ENCODE data around the gene SIX1. TPM values are rescaled to one million over a fixed set of nuclear protein-coding genes. Genes with fewer than 3 reads are reported as not detected.

Gene SIX1
- total and polyA plus RNA-seq, 2 of the 13 experiments (the other 11 are each of a cell fraction or from before 2014, with no cell fraction given): 1.7 to 6.5 TPM

DNA sequence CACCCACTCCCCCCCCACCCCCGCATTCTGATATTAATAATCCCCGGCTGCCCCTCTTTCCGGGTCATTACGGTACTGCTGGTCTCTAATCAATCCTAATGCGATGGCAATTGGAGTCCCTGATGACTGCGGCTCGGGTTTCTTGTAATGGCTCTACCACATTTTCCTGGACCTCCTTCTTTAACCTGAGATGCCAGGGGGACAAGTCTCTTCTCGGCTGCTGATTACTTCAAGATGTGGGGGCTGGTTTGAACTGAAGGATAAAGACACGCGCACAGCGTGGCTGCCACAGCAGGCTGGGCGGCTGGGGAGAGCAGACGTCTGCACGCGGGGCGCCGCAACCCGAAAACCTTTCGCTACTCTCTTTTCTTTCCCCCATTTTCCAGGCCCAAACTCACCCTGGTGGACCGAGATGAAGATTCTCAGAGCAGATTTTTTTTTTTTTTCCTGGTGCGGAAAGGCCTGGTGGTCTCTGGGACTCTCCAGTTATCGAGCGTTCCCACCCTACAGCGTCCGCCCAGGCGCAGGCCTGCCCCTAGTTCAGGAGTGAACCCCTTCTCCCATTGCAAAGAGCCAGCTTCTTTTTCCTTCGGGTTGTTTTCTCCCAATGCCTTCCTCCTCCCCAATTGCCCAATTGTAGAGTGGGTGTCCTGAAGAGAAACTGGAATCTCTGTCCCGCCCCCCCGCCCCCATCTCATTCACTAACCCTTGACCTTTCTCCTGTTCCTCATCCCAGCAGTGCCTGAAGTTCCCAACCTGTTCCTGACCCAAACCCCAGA, 6.0 kb upstream of the SIX1 start (continued):
- no peak for TF ChIP-seq EP300 (IDR thresholded peaks at IDR 0.05; ENCODE audit: low read depth in 2 of 2, low read length in 2 of 2)
- TF ChIP-seq EP300 (CRISPR knock-in tag; IDR thresholded peaks at IDR 0.05; ENCODE audit: borderline replicate concordance): no peak
- no peak for TF ChIP-seq CBX1 (IDR thresholded peaks at IDR 0.05; ENCODE audit: low read depth)
- no peak for TF ChIP-seq ZNF350 (CRISPR knock-in tag; IDR thresholded peaks at IDR 0.05; ENCODE audit: borderline replicate concordance, low read depth)
- TF ChIP-seq ELF3 (CRISPR knock-in tag; IDR thresholded peaks at IDR 0.05): no peak
- no peak for TF ChIP-seq SRF (IDR thresholded peaks at IDR 0.05; ENCODE audit: low read depth, low read length)
- TF ChIP-seq ZNF329 (CRISPR knock-in tag; IDR thresholded peaks at IDR 0.05; ENCODE audit: low read depth): no peak

DNA sequence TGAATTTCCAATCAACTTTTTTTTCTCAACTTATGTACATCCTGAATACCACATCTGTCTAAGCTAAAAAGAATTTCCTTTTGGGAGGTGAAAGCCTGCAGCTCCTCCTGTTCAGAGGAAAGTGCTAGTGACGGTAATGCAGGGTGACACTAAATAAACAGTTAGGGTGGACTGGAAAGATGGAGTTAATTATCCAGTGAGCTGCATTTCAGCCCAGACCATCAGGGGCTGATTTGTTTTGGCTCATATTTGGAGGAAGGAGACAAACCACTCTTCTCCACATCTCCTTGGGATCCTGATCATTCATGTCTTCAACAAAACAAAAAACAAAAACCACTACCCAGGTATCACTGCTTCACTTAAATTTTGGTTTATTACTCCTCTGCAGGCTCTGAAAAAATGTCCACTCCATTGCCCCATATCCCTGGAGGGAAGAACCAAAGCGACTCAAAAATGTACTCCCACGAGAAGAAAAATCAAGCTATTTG, 5.1 kb upstream of the SIX1 start:
- no peak overlapping the region for H2AFZ ChIP-seq (ENCODE audit: low read length)
- H3K79me2 ChIP-seq (ENCODE audit: insufficient read depth, low read length): no peaks in the 10 kb centered on the region
- H3K9me3 ChIP-seq (ENCODE audit: low read length): no peaks in the 10 kb centered on the region
- 26% methylated on average over 3 of the region's 3 CpGs for WGBS (ENCODE audit: low lambda C conversion rate)
- FAIRE-seq: no peak
- ATAC-seq: no peak
- ChIA-PET POLR2A (no interaction called here), CTCF (ENCODE audit: low intra/inter-chr PET ratio, low total read pairs) (no interaction called here)
- H3K27ac ChIP-seq (ENCODE audit: extremely low read length, insufficient read depth, low read length): no peak overlapping the region
- no peak for DNase-seq (ENCODE audit: low spot score)
- peaks cover 1 to 32% of the 10 kb centered on the region in 2 experiments; a peak in 4 of 5 replicates for H3K27me3 ChIP-seq (ENCODE audit: control insufficient read depth in 1 of 2, insufficient read depth in 2 of 2, low read length in 2 of 2)
- H3K36me3 ChIP-seq (replicated peaks in 1 of 2; ENCODE audit: control insufficient read depth in 1 of 2, insufficient read depth in 2 of 2, low read length in 2 of 2): no peaks in the 10 kb centered on the region
- in situ Hi-C loops (cut with HindIII; ENCODE audit: extremely low pct_ligation_motif_present, low pct_unique_long_range_greater_than_20kb): no loop called here
- no peak overlapping the region for H3K4me3 ChIP-seq (replicated peaks in 1 of 3; ENCODE audit: insufficient read depth in 1 of 3, low read depth in 2 of 3, low read length in 3 of 3)
- intact Hi-C loops (cut with micrococcal nuclease; ENCODE audit: unreplicated experiment): no loop called here
- H4K20me1 ChIP-seq (ENCODE audit: insufficient read depth, low read length): no peaks in the 10 kb centered on the region
- TF ChIP-seq, protein P1, sequence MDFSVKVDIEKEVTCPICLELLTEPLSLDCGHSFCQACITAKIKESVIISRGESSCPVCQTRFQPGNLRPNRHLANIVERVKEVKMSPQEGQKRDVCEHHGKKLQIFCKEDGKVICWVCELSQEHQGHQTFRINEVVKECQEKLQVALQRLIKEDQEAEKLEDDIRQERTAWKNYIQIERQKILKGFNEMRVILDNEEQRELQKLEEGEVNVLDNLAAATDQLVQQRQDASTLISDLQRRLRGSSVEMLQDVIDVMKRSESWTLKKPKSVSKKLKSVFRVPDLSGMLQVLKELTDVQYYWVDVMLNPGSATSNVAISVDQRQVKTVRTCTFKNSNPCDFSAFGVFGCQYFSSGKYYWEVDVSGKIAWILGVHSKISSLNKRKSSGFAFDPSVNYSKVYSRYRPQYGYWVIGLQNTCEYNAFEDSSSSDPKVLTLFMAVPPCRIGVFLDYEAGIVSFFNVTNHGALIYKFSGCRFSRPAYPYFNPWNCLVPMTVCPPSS (IDR thresholded peaks at IDR 0.05): no peak
- TF ChIP-seq KLF13 (CRISPR knock-in tag; IDR thresholded peaks at IDR 0.05) (no peak), PLRG1 (conservative IDR thresholded peaks at IDR 0.05) (no peak)
- TF ChIP-seq, protein P2, sequence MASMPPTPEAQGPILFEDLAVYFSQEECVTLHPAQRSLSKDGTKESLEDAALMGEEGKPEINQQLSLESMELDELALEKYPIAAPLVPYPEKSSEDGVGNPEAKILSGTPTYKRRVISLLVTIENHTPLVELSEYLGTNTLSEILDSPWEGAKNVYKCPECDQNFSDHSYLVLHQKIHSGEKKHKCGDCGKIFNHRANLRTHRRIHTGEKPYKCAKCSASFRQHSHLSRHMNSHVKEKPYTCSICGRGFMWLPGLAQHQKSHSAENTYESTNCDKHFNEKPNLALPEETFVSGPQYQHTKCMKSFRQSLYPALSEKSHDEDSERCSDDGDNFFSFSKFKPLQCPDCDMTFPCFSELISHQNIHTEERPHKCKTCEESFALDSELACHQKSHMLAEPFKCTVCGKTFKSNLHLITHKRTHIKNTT (CRISPR knock-in tag; IDR thresholded peaks at IDR 0.05): no peak
- H3K4me1 ChIP-seq (ENCODE audit: insufficient read depth, low read length): peaks cover 62% of the 10 kb centered on the region
- H3K4me2 ChIP-seq (ENCODE audit: low read depth, low read length): no peak overlapping the region
- H3K9ac ChIP-seq (ENCODE audit: insufficient read depth, low read depth, low read length): no peak overlapping the region
- BruUV-seq (replicated peaks): no TSS peak
